ENCODE measurements around the gene MUC2.

DNA sequence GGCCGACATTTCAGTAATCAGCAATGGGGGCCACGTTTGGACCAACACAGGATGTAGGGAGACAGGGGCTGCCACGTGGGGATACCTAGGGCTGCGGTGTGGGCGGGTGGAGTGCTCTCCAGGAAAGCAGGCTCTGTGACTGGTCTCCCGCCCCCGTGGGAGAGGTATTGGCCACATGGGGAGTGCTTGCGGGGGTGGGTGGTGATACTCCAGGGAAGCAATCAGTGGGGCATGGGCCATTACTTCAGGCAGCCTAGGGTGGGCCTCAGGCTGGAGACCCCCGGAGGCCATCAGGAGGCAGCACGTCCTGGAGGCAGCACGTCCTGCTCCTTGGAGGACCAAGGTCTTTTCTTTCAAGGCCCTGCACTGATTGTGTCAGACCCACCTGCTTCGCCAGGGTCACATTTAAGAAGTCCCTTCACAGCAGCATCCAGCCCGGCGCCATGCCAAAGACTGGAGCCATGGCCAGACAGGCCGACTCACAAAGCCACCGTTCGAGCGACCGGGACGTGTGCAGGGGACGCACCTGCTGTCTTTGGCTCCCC is 3.0 kb upstream of the MUC2 start:
- TF ChIP-seq, protein P1, sequence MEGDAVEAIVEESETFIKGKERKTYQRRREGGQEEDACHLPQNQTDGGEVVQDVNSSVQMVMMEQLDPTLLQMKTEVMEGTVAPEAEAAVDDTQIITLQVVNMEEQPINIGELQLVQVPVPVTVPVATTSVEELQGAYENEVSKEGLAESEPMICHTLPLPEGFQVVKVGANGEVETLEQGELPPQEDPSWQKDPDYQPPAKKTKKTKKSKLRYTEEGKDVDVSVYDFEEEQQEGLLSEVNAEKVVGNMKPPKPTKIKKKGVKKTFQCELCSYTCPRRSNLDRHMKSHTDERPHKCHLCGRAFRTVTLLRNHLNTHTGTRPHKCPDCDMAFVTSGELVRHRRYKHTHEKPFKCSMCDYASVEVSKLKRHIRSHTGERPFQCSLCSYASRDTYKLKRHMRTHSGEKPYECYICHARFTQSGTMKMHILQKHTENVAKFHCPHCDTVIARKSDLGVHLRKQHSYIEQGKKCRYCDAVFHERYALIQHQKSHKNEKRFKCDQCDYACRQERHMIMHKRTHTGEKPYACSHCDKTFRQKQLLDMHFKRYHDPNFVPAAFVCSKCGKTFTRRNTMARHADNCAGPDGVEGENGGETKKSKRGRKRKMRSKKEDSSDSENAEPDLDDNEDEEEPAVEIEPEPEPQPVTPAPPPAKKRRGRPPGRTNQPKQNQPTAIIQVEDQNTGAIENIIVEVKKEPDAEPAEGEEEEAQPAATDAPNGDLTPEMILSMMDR (conservative IDR thresholded peaks at IDR 0.05), result no peak
- TF ChIP-seq ZFX (IDR thresholded peaks at IDR 0.05), result no peak

Data from C4-2B (cell line).